ENCODE data around the gene DGKD. TPM values are rescaled to one million over a fixed set of nuclear protein-coding genes. Genes with fewer than 3 reads are reported as not detected.

DGKD gene
- total RNA-seq, 3 donors from 2014 or later: 17.1 to 41.3 (median 37.3) TPM

- Histone ChIP-seq H3K27me3 (no peaks in the 10 kb centered on the region), H3K9me3 (no peaks in the 10 kb centered on the region), H3K4me3 (no peak overlapping the region), H3K36me3 (peaks cover 6% of the 10 kb centered on the region), H3K27ac (no peak overlapping the region), H3K4me1 (no peaks in the 10 kb centered on the region)
- DNase-seq (ENCODE audit: low spot score in 2 of 2): no peak
- TF ChIP-seq POLR2AphosphoS5 (IDR thresholded peaks at IDR 0.05) (no peak), POLR2A (IDR thresholded peaks at IDR 0.05) (no peak), CTCF (IDR thresholded peaks at IDR 0.05) (no peak)
- intact Hi-C loops (cut with DNase I; ENCODE audit: low total_unique reads): loop anchor here (5.0 to 10.0 kb wide), 2 partner anchors 89 to 273 kb away; partner anchors contain the start of genes DGKD, UGT1A4 and UGT1A5
Measured at GRCh38 chr2:233441161-233442027, 87.1 kb downstream of the DGKD start.

- Histone ChIP-seq H3K4me1 (no peaks in the 10 kb centered on the region), H3K27me3 (no peaks in the 10 kb centered on the region), H3K36me3 (peaks cover 6% of the 10 kb centered on the region), H3K4me3 (no peak overlapping the region), H3K9me3 (no peaks in the 10 kb centered on the region), H3K27ac (no peak overlapping the region)
- TF ChIP-seq CTCF (IDR thresholded peaks at IDR 0.05) (no peak), POLR2AphosphoS5 (IDR thresholded peaks at IDR 0.05) (no peak), POLR2A (IDR thresholded peaks at IDR 0.05) (no peak)
- intact Hi-C loops (cut with DNase I; ENCODE audit: low total_unique reads): loop anchor here (5.0 to 10.0 kb wide), 2 partner anchors 90 to 273 kb away; partner anchors contain the start of genes DGKD, UGT1A4 and UGT1A5
- no peak for DNase-seq (ENCODE audit: low spot score in 2 of 2)
Measured at GRCh38 chr2:233442028-233442310, 87.7 kb downstream of the DGKD start.

GRCh38 chr2:233443511-233444183 lies 89.4 kb downstream of the DGKD start:
- no peaks in the 10 kb centered on the region for H3K27me3 ChIP-seq
- no peaks in the 10 kb centered on the region for H3K4me1 ChIP-seq
- peak; percentile 62 to 79 for DNase-seq (ENCODE audit: low spot score in 2 of 2)
- peaks cover 6% of the 10 kb centered on the region for H3K36me3 ChIP-seq
- H3K27ac ChIP-seq: no peak overlapping the region
- intact Hi-C loops (cut with DNase I; ENCODE audit: low total_unique reads): loop anchor here (5.0 to 10.0 kb wide), 2 partner anchors 91 to 271 kb away; partner anchors contain the start of genes DGKD, UGT1A4 and UGT1A5
- peak; percentile 65 to 86 (median 85) for TF ChIP-seq CTCF (IDR thresholded peaks at IDR 0.05)
- peak in 1 of 3 donors; percentile 13 for TF ChIP-seq POLR2AphosphoS5 (IDR thresholded peaks at IDR 0.05)
- TF ChIP-seq POLR2A (IDR thresholded peaks at IDR 0.05): no peak
- no peaks in the 10 kb centered on the region for H3K9me3 ChIP-seq
- H3K4me3 ChIP-seq: no peak overlapping the region

- H3K9me3 ChIP-seq: no peaks in the 10 kb centered on the region
- TF ChIP-seq POLR2A (IDR thresholded peaks at IDR 0.05): no peak
- no peak for TF ChIP-seq CTCF (IDR thresholded peaks at IDR 0.05)
- no peak for TF ChIP-seq POLR2AphosphoS5 (IDR thresholded peaks at IDR 0.05)
- H3K27me3 ChIP-seq: no peaks in the 10 kb centered on the region
- H3K36me3 ChIP-seq: peaks cover 6% of the 10 kb centered on the region
- H3K27ac ChIP-seq: no peak overlapping the region
- no peak overlapping the region for H3K4me3 ChIP-seq
- no peaks in the 10 kb centered on the region for H3K4me1 ChIP-seq
- intact Hi-C loops (cut with DNase I; ENCODE audit: low total_unique reads): loop anchor here (5.0 to 10.0 kb wide), 2 partner anchors 92 to 270 kb away; partner anchors contain the start of genes DGKD, UGT1A4 and UGT1A5
- no peak for DNase-seq (ENCODE audit: low spot score in 2 of 2)
Measured at GRCh38 chr2:233444501-233444900, 90.2 kb downstream of the DGKD start.
